HEK293 (cell line): ENCODE results near the gene KDM4C.
A peak's percentile ranks its signal among the peaks of the same experiment; 100 is the strongest.

Experiments
- CTCF ChIA-PET: fragments of 350-600 bp; formaldehyde crosslinking; extraction: SDS; loops from one replicate; lab custom pipeline; 2021; ENCODE audit warnings: antibody characterized with exemption; lab: Yijun Ruan, JAX
- POLR2A ChIA-PET: fragments of 300-600 bp; formaldehyde crosslinking; extraction: SDS; loops from one replicate; lab custom pipeline; 2020; ENCODE audit warnings: antibody characterized with exemption, inconsistent platforms; lab: Yijun Ruan, JAX
- H3K27ac ChIP-seq: fragments of 200-500 bp; sonication (Bioruptor generic); 2 replicates; pipeline ENCODE4 v1.5.1; 2014; ENCODE audit warnings: low read depth, low read length, control low read depth, inconsistent platforms; ENCODE audit errors: extremely low read depth
- H3K36me3 ChIP-seq, 2 experiments: fragments of 200-500 bp in 1 of 2; sonication (Bioruptor generic) in 1 of 2; 1 replicate in 1 of 2; 2 replicates in 1 of 2; pipeline ENCODE4 v1.5.1; 2014 to 2017; ENCODE audit warnings: inconsistent platforms in 2 of 2, low read length in 2 of 2; ENCODE audit not compliant: control insufficient read depth in 2 of 2, insufficient read depth in 1 of 2
- H3K4me1 ChIP-seq: fragments of 200-500 bp; sonication (Bioruptor generic); 2 replicates; pipeline ENCODE4 v1.5.1; 2014; ENCODE audit warnings: mild to moderate bottlenecking, low read length, inconsistent platforms; ENCODE audit not compliant: control insufficient read depth, insufficient read depth
- H3K4me3 ChIP-seq: 2 replicates; pipeline ENCODE4 v1.5.1; 2011; ENCODE audit warnings: low read depth, mild to moderate bottlenecking, control low read depth, low read length, moderate library complexity
- H3K9me3 ChIP-seq: fragments of 200-500 bp; sonication (Bioruptor generic); 2 replicates; pipeline ENCODE4 v1.5.1; 2014; ENCODE audit warnings: low read depth, low read length, inconsistent platforms; ENCODE audit not compliant: control insufficient read depth, insufficient read depth
- GLIS1 ChIP-seq: fragments of 450-650 bp; formaldehyde crosslinking; IDR thresholded peaks from 2 replicates; pipeline ENCODE4 v1.5.1; 2016; ENCODE audit warnings: missing biosample characterization, missing genetic modification characterization
- HOXC10 ChIP-seq: sonication (generic); formaldehyde crosslinking; IDR thresholded peaks from 2 replicates; pipeline ENCODE4 v1.8.1; 2023; ENCODE audit warnings: mild to moderate bottlenecking, missing genetic modification reagents
- OSR2 ChIP-seq: fragments of 450-650 bp; formaldehyde crosslinking; IDR thresholded peaks from 2 replicates; pipeline ENCODE4 v1.5.1; 2016; ENCODE audit warnings: missing biosample characterization, missing genetic modification characterization
- PRDM4 ChIP-seq: fragments of 450-650 bp; formaldehyde crosslinking; IDR thresholded peaks from 2 replicates; pipeline ENCODE4 v1.5.1; 2017; ENCODE audit warnings: missing biosample characterization, missing genetic modification characterization
- PRDM6 ChIP-seq: fragments of 450-650 bp; formaldehyde crosslinking; IDR thresholded peaks from 2 replicates; pipeline ENCODE4 v1.5.1; 2017; ENCODE audit warnings: missing biosample characterization, missing genetic modification characterization
- SALL2 ChIP-seq: fragments of 450-650 bp; formaldehyde crosslinking; IDR thresholded peaks from 2 replicates; pipeline ENCODE4 v1.5.0; 2017; ENCODE audit warnings: missing biosample characterization, mild to moderate bottlenecking, missing genetic modification characterization, borderline replicate concordance
- SCRT1 ChIP-seq: fragments of 450-650 bp; formaldehyde crosslinking; IDR thresholded peaks from 2 replicates; pipeline ENCODE4 v1.5.1; 2016; ENCODE audit warnings: missing biosample characterization, missing genetic modification characterization, borderline replicate concordance
- TRIM28 ChIP-seq: IDR thresholded peaks from 2 replicates; pipeline ENCODE4 v1.6.1; 2011; ENCODE audit warnings: low read length, control low read depth, borderline replicate concordance
- YY1 ChIP-seq: fragments of 450-650 bp; formaldehyde crosslinking; IDR thresholded peaks from 2 replicates; pipeline ENCODE4 v1.5.1; 2018; ENCODE audit warnings: missing biosample characterization, missing genetic modification characterization
- ZBTB17 ChIP-seq: fragments of 450-650 bp; formaldehyde crosslinking; IDR thresholded peaks from 2 replicates; pipeline ENCODE4 v1.5.1; 2016; ENCODE audit warnings: missing biosample characterization, missing genetic modification characterization
- ZBTB26 ChIP-seq: fragments of 450-650 bp; formaldehyde crosslinking; optimal IDR thresholded peaks from 2 replicates; pipeline ENCODE3; 2016; ENCODE audit warnings: missing biosample characterization, mild to moderate bottlenecking, missing genetic modification characterization
- ZNF10 ChIP-seq: fragments of 450-650 bp; formaldehyde crosslinking; IDR thresholded peaks from 2 replicates; pipeline ENCODE4 v1.5.1; 2017; ENCODE audit warnings: missing biosample characterization, missing genetic modification characterization
- ZNF132 ChIP-seq: fragments of 450-650 bp; formaldehyde crosslinking; IDR thresholded peaks from 2 replicates; pipeline ENCODE4 v1.5.1; 2017; ENCODE audit warnings: missing biosample characterization, missing genetic modification characterization, borderline replicate concordance
- ZNF16 ChIP-seq: fragments of 450-650 bp; formaldehyde crosslinking; IDR thresholded peaks from 2 replicates; pipeline ENCODE4 v1.5.1; 2016; ENCODE audit warnings: low read depth, missing biosample characterization, missing genetic modification characterization
- ZNF324 ChIP-seq: fragments of 450-650 bp; formaldehyde crosslinking; IDR thresholded peaks from 2 replicates; pipeline ENCODE4 v1.5.1; 2016; ENCODE audit warnings: missing biosample characterization, missing genetic modification characterization
- ZNF354C ChIP-seq: fragments of 450-650 bp; formaldehyde crosslinking; IDR thresholded peaks from 2 replicates; pipeline ENCODE4 v1.5.1; 2016; ENCODE audit warnings: missing biosample characterization, missing genetic modification characterization, low read depth, borderline replicate concordance
- ZNF398 ChIP-seq: fragments of 450-650 bp; formaldehyde crosslinking; IDR thresholded peaks from 2 replicates; pipeline ENCODE4 v1.5.1; 2017; ENCODE audit warnings: missing biosample characterization, missing genetic modification characterization
- ZNF473 ChIP-seq: fragments of 450-650 bp; formaldehyde crosslinking; IDR thresholded peaks from 2 replicates; pipeline ENCODE4 v1.5.1; 2017; ENCODE audit warnings: missing biosample characterization, missing genetic modification characterization
- ZNF501 ChIP-seq: fragments of 450-650 bp; formaldehyde crosslinking; IDR thresholded peaks from 2 replicates; pipeline ENCODE4 v1.5.1; 2016; ENCODE audit warnings: missing biosample characterization, missing genetic modification characterization
- ZNF585B ChIP-seq: fragments of 450-650 bp; formaldehyde crosslinking; IDR thresholded peaks from 2 replicates; pipeline ENCODE4 v1.5.1; 2016; ENCODE audit warnings: missing biosample characterization, missing genetic modification characterization
- ZNF610 ChIP-seq: fragments of 450-650 bp; formaldehyde crosslinking; IDR thresholded peaks from 2 replicates; pipeline ENCODE4 v1.5.1; 2016; ENCODE audit warnings: missing biosample characterization, missing genetic modification characterization, borderline replicate concordance
- ZNF645 ChIP-seq: fragments of 450-650 bp; formaldehyde crosslinking; IDR thresholded peaks from 2 replicates; pipeline ENCODE4; 2016; ENCODE audit warnings: missing biosample characterization, missing genetic modification characterization
- ZNF658 ChIP-seq: fragments of 450-650 bp; formaldehyde crosslinking; IDR thresholded peaks from 2 replicates; pipeline ENCODE4; 2016; ENCODE audit warnings: missing biosample characterization, missing genetic modification characterization
- ZNF768 ChIP-seq: fragments of 450-650 bp; formaldehyde crosslinking; IDR thresholded peaks from 2 replicates; pipeline ENCODE4 v1.5.1; 2018; ENCODE audit warnings: missing biosample characterization, mild to moderate bottlenecking, missing genetic modification characterization
- ZNF776 ChIP-seq: fragments of 450-650 bp; formaldehyde crosslinking; IDR thresholded peaks from 2 replicates; pipeline ENCODE4 v1.5.0; 2017; ENCODE audit warnings: missing biosample characterization, missing genetic modification characterization, borderline replicate concordance
- ZNF791 ChIP-seq: fragments of 450-650 bp; formaldehyde crosslinking; IDR thresholded peaks from 2 replicates; pipeline ENCODE4 v1.5.1; 2016; ENCODE audit warnings: missing biosample characterization, missing genetic modification characterization
- ZSCAN30 ChIP-seq: fragments of 450-650 bp; IDR thresholded peaks from 2 replicates; pipeline ENCODE4 v1.5.1; 2018; ENCODE audit warnings: missing biosample characterization, mild to moderate bottlenecking, missing genetic modification characterization, moderate library complexity

The KDM4C gene

GRCh38 chr9:7163932-7164331 lies 406.2 kb downstream of the KDM4C start:
- no peak overlapping the region for H3K4me3 ChIP-seq
- POLR2A ChIA-PET = interaction anchor here (0.6 kb wide), 1 partner anchor 474 kb away, joined by 5 read pairs; no protein-coding TSS in a partner anchor
- peaks cover 8% of the 10 kb centered on the region for H3K4me1 ChIP-seq
- TF ChIP-seq PRDM6 = no peak
- no peak for TF ChIP-seq ZNF658
- no peak for TF ChIP-seq TRIM28
- no peak for TF ChIP-seq ZNF398 (tag by site-specific recombination)
- TF ChIP-seq ZNF776 (tag by site-specific recombination) = no peak
- TF ChIP-seq ZNF791 = no peak
- no peak for TF ChIP-seq ZNF132
- no peak for TF ChIP-seq ZBTB17
- TF ChIP-seq ZNF473 (tag by site-specific recombination) = no peak
- no peak for TF ChIP-seq ZNF645 (tag by site-specific recombination)
- TF ChIP-seq ZNF10 (tag by site-specific recombination) = no peak
- no peak for TF ChIP-seq ZNF585B (tag by site-specific recombination)
- TF ChIP-seq, all 188 proteins: peak for 0
- no peaks in the 10 kb centered on the region for H3K9me3 ChIP-seq
- no peaks in the 10 kb centered on the region for H3K36me3 ChIP-seq
- H3K27ac ChIP-seq = no peak overlapping the region
- CTCF ChIA-PET = no interaction called here

GRCh38 chr9:7164440-7165330 lies 406.9 kb downstream of the KDM4C start:
- POLR2A ChIA-PET = interaction anchor here (0.6 kb wide), 1 partner anchor 474 kb away, joined by 5 read pairs; no protein-coding TSS in a partner anchor
- Histone ChIP-seq H3K27ac (peak overlapping the region; percentile 32; the same call in 1 of the 2 replicates), H3K4me1 (peaks cover 8% of the 10 kb centered on the region), H3K9me3 (no peaks in the 10 kb centered on the region), H3K36me3 (no peaks in the 10 kb centered on the region), H3K4me3 (no peak overlapping the region)
- CTCF ChIA-PET = interaction anchor here (0.5 to 0.9 kb wide), 2 partner anchors 112 to 1032 kb away, joined by 3 read pairs; no protein-coding TSS in a partner anchor
- TF ChIP-seq SALL2 (tag by site-specific recombination) (no peak), ZNF324 (tag by site-specific recombination) (no peak), ZNF768 (tag by site-specific recombination) (no peak), ZNF501 (tag by site-specific recombination) (no peak), YY1 (tag by site-specific recombination) (no peak), PRDM4 (tag by site-specific recombination) (0 out of 2 replicates have a peak, but pooled peaks have one; percentile 10), OSR2 (tag by site-specific recombination) (peak; percentile 76), ZNF16 (tag by site-specific recombination) (no peak), HOXC10 (CRISPR knock-in tag) (no peak), ZBTB26 (no peak), ZNF354C (tag by site-specific recombination) (no peak), GLIS1 (peak; percentile 39), ZSCAN30 (tag by site-specific recombination) (0 out of 2 replicates have a peak, but pooled peaks have one; percentile 29), SCRT1 (no peak), ZNF610 (tag by site-specific recombination) (no peak)
